Ascending aorta (tissue), 2 donors: ENCODE measurements around the gene C16orf90. TPM values are rescaled to one million over a fixed set of nuclear protein-coding genes. Genes with fewer than 3 reads are reported as not detected.

Experiments
- DNase-seq, 2 donors: peaks; one replicate each; pipeline ENCODE4 v3.0.0-alpha.2; 2019; ENCODE audit warnings: low spot score in 2 of 2
- H3K27ac ChIP-seq, 2 donors: fragments of 200-600 bp; sonication (generic); one replicate each; pipeline ENCODE4 v1.5.1; 2016 to 2017; ENCODE audit warnings: mild to moderate bottlenecking in 1 of 2
- H3K27me3 ChIP-seq: fragments of 200-600 bp; sonication (generic); one replicate; pipeline ENCODE4 v1.5.1; 2017
- H3K36me3 ChIP-seq, 2 donors: fragments of 200-600 bp; sonication (generic); one replicate each; pipeline ENCODE4 v1.5.1; 2016
- H3K4me1 ChIP-seq, 2 donors: fragments of 200-600 bp; sonication (generic); one replicate each; pipeline ENCODE4 v1.5.1; 2016 to 2017; ENCODE audit warnings: mild to moderate bottlenecking in 1 of 2
- H3K4me3 ChIP-seq, 2 donors: fragments of 200-600 bp; sonication (generic); one replicate each; pipeline ENCODE4 v1.5.1; 2016 to 2017; ENCODE audit warnings: mild to moderate bottlenecking in 1 of 2
- H3K9me3 ChIP-seq, 2 donors: fragments of 200-600 bp; sonication (generic); one replicate each; pipeline ENCODE4 v1.5.1; 2016
- intact Hi-C: fragments of 100-400 bp; cut with DNase I; formaldehyde crosslinking; loops from one replicate; pipeline ENCODE4 v1.15.1; 2023
- total RNA-seq: library from RNA; depleted of rRNA; stranded (reverse); fragments of >200 nt; gene quantifications from one replicate; pipeline ENCODE4 v1.1.0, GENCODE V29; 2016
- TF ChIP-seq, protein P1 (sequence below), 3 experiments: fragments of 200-600 bp in 2 of 3; fragments of 450-650 bp in 1 of 3; sonication (generic) in 2 of 3; IDR thresholded peaks; one replicate each; pipeline ENCODE4 v1.5.1; 2016 to 2019; ENCODE audit warnings: antibody characterized with exemption in 3 of 3, mild to moderate bottlenecking in 1 of 3, moderate library complexity in 1 of 3

Gene C16orf90
- total RNA-seq, 1 donor from 2014 or later = not detected

GRCh38 chr16:3487521-3488410 lies 7.5 kb downstream of the C16orf90 start:
- TF ChIP-seq, protein P1, sequence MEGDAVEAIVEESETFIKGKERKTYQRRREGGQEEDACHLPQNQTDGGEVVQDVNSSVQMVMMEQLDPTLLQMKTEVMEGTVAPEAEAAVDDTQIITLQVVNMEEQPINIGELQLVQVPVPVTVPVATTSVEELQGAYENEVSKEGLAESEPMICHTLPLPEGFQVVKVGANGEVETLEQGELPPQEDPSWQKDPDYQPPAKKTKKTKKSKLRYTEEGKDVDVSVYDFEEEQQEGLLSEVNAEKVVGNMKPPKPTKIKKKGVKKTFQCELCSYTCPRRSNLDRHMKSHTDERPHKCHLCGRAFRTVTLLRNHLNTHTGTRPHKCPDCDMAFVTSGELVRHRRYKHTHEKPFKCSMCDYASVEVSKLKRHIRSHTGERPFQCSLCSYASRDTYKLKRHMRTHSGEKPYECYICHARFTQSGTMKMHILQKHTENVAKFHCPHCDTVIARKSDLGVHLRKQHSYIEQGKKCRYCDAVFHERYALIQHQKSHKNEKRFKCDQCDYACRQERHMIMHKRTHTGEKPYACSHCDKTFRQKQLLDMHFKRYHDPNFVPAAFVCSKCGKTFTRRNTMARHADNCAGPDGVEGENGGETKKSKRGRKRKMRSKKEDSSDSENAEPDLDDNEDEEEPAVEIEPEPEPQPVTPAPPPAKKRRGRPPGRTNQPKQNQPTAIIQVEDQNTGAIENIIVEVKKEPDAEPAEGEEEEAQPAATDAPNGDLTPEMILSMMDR (IDR thresholded peaks at IDR 0.05) = no peak
- no peak for DNase-seq
- intact Hi-C loops = no loop called here
- H3K4me1 ChIP-seq = no peaks in the 10 kb centered on the region
- no peaks in the 10 kb centered on the region for H3K9me3 ChIP-seq
- no peak overlapping the region for H3K27ac ChIP-seq
- H3K36me3 ChIP-seq = peaks cover 46 to 52% of the 10 kb centered on the region in 2 donors
- H3K27me3 ChIP-seq = no peaks in the 10 kb centered on the region
- no peak overlapping the region for H3K4me3 ChIP-seq

DNA sequence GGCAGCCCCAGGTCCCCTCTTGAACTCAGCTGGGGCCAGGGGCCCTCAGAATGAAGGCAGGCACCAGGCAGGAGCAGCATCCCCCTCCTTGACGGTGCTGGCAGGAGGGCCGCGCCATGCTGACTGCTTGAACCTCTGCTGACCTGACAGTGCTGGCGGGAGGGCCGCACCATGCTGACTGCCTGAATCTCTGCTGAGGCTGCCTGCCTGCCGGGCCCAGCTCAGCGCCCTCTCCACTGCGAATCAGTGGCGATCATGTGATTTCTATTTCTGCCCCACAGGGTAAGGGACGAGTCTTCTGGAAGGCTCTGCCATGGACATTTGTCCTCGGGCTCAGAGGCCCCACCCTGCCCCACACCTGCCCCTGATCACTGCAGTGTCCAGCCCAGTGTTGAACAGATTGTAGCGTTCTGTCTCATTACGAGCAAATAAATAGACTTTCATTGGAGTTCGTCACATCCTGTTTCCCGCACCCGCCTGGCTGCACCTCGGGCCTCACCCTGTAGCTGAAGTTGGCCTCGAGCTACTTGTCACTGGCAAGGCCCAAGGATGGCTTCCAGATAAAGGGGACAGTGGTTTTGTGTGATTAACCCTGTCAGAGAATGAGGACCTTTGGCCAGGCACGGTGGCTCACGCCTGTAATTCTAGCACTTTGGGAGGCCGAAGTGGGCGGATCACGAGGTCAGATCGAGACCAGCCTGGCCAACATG lies 8.6 kb downstream of the C16orf90 start:
- Histone ChIP-seq H3K36me3 (peaks cover 57 to 62% of the 10 kb centered on the region in 2 donors), H3K9me3 (no peaks in the 10 kb centered on the region), H3K4me3 (no peak overlapping the region), H3K27me3 (no peaks in the 10 kb centered on the region), H3K27ac (no peak overlapping the region), H3K4me1 (no peaks in the 10 kb centered on the region)
- TF ChIP-seq, protein P1 (IDR thresholded peaks at IDR 0.05) = no peak
- no peak for DNase-seq
- intact Hi-C loops = no loop called here

DNA sequence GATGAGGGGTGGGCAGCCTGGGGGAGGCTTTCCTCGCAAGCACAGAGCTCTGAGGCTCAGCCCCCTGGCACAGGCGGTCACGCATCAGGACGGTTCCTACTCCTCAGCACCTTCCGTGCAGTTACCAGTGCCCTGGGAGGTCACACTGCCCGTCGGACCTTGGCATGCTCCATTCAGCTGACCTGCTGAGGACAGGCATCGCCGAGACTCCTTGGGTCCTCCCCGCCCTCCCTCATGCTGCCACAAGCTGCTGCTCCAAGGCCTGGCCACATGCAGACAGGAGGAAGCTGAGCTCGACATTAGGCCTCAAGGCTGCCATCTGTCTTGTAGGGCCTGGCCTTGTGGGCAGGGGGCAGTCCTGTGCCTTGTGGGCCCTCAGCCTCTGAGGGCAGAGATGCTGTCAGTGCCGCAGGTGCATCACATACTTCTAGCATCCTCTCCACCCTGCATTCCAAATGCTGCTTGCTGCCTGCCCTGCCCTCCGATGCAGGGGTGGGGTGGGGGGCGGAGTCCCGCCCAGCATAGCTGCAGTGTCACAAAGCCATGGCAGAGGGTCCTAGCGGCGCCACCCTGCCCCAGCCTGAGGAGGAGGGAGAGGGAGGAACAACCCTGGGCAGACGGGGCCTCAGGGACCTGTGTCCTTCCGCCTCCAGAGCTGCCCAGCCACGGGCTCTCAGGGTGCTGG lies 9.3 kb downstream of the C16orf90 start:
- intact Hi-C loops = no loop called here

DNA sequence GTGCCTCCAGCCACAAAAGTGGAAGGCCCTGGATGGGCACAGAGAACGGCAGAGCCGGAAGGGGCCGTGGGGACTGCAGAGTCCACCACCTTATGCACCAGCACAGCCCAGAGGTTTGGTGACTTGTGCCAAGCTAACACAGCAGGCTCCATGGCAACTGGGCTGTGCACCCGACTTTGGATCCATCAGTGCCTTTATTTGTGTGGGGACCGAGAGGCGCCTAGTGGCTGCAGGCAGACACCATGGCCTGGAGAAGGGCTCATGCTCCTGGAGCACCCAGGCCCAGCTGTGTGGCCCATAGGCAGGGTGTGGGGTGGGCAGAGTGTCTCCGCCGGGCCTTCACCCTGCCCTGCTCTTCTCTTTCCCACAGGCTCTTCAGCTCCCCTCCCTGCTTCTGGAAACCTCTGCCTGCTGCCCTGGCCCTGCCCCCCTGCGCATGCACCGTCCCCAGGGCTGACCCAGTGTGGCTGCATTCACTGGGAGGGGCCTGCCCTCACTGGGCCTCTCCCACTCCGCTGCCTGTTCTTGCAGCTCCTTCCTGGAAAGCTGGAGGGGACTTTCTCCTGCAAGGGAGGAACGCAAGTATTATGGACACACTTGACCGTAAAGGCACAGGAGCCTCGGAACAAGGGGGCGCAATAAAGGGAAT lies 10.1 kb downstream of the C16orf90 start:
- Histone ChIP-seq H3K27ac (no peak overlapping the region), H3K4me3 (no peak overlapping the region), H3K9me3 (no peaks in the 10 kb centered on the region)

More for the DNA sequence above, 9.3 kb downstream of the C16orf90 start:
- no peaks in the 10 kb centered on the region for H3K4me1 ChIP-seq
- no peak overlapping the region for H3K4me3 ChIP-seq
- no peak for DNase-seq
- no peak overlapping the region for H3K27ac ChIP-seq
- no peaks in the 10 kb centered on the region for H3K27me3 ChIP-seq
- peaks cover 64 to 67% of the 10 kb centered on the region in 2 donors for H3K36me3 ChIP-seq
- H3K9me3 ChIP-seq = no peaks in the 10 kb centered on the region
- TF ChIP-seq, protein P1 (IDR thresholded peaks at IDR 0.05) = no peak

More for the DNA sequence above, 10.1 kb downstream of the C16orf90 start:
- peaks cover 69 to 73% of the 10 kb centered on the region in 2 donors for H3K36me3 ChIP-seq
- intact Hi-C loops = no loop called here
- DNase-seq = no peak
- TF ChIP-seq, protein P1 (IDR thresholded peaks at IDR 0.05) = no peak
- no peaks in the 10 kb centered on the region for H3K4me1 ChIP-seq
- no peaks in the 10 kb centered on the region for H3K27me3 ChIP-seq
